A549 (cell line): Measurements from ENCODE around the gene DAB1. TPM values are rescaled to one million over a fixed set of nuclear protein-coding genes. Genes with fewer than 3 reads are reported as not detected.

Source experiments
- ATAC-seq, 2 experiments: fragments of 200-7000 bp in 1 of 2; fragments of >200 bp in 1 of 2; cut with Nextera tagmentation in 1 of 2; cut with Tn5 transposase in 1 of 2; 3 replicates each; pipeline versions ENCODE4 v1.8.0 to v1.9.1; 2018 to 2020; ENCODE audit warnings: mild to moderate bottlenecking in 1 of 2, moderate library complexity in 1 of 2
- CTCF ChIA-PET: fragments of 300-600 bp; sonication (Branson Sonifier 250); formaldehyde crosslinking; extraction: SDS; loops from one replicate; lab custom pipeline; 2021; ENCODE audit warnings: antibody characterized with exemption, inconsistent platforms; lab: Yijun Ruan, JAX
- POLR2A ChIA-PET: fragments of 350-600 bp; formaldehyde crosslinking; extraction: SDS; loops from one replicate; lab custom pipeline; 2021; ENCODE audit warnings: antibody characterized with exemption, inconsistent platforms; lab: Yijun Ruan, JAX
- DNase-seq, 2 experiments: peaks; one replicate each; pipeline versions ENCODE4 v3.0.0 to v3.0.0-alpha.2; 2011 to 2016; ENCODE audit warnings: low read depth in 1 of 2, low spot score in 1 of 2
- FAIRE-seq: peaks from 2 replicates; lab custom pipeline; 2011; peaks lifted over from hg19 to GRCh38; lab: Jason Lieb, UNC
- H3K27ac ChIP-seq, 2 experiments: fragments of >200 bp; sonication (Bioruptor Twin); formaldehyde crosslinking; 3 replicates each; pipeline ENCODE4 v1.5.1; 2016 to 2017
- H3K4me1 ChIP-seq: fragments of >200 bp; sonication (Bioruptor Twin); formaldehyde crosslinking; 3 replicates; pipeline ENCODE4 v1.6.1; 2016
- H3K4me2 ChIP-seq: fragments of >200 bp; sonication (Bioruptor Twin); formaldehyde crosslinking; 3 replicates; pipeline ENCODE4 v1.6.1; 2016
- H3K4me3 ChIP-seq: fragments of >200 bp; sonication (Bioruptor Twin); formaldehyde crosslinking; 3 replicates; pipeline ENCODE4 v1.5.1; 2016
- H3K9me3 ChIP-seq: fragments of >200 bp; sonication (Bioruptor Twin); formaldehyde crosslinking; 3 replicates; pipeline ENCODE4 v1.6.1; 2016
- BCL3 ChIP-seq: fragments of >200 bp; sonication (Bioruptor Twin); formaldehyde crosslinking; IDR thresholded peaks from 3 replicates; pipeline ENCODE4 v1.6.1; 2016
- CBX8 ChIP-seq: fragments of 200-600 bp; sonication (generic); IDR thresholded peaks from 2 replicates; pipeline ENCODE4 v1.6.1; 2016
- CEBPB ChIP-seq, 2 experiments: fragments of >200 bp in 1 of 2; sonication (Bioruptor Twin) in 1 of 2; formaldehyde crosslinking in 1 of 2; IDR thresholded peaks; 2 replicates each; pipeline ENCODE4 v1.6.1; 2012 to 2016
- EHF ChIP-seq: fragments of 250-450 bp; sonication (Bioruptor Pico); IDR thresholded peaks from 2 replicates; pipeline ENCODE4 v1.5.0; 2020; ENCODE audit warnings: mild to moderate bottlenecking
- EHMT2 ChIP-seq: fragments of 200-600 bp; sonication (generic); IDR thresholded peaks from 2 replicates; pipeline ENCODE4 v1.6.1; 2016; ENCODE audit warnings: antibody characterized with exemption, low read depth, mild to moderate bottlenecking, moderate library complexity
- EP300 ChIP-seq, 2 experiments: fragments of >200 bp; sonication (Bioruptor Twin); formaldehyde crosslinking; IDR thresholded peaks; 2 replicates in 1 of 2; 3 replicates in 1 of 2; pipeline ENCODE4 v1.6.1; 2016 to 2017
- ESRRA ChIP-seq: fragments of 150-350 bp; IDR thresholded peaks from 2 replicates; pipeline ENCODE4 v1.6.1; 2014; ENCODE audit warnings: mild to moderate bottlenecking, low read length, borderline replicate concordance
- FOSL2 ChIP-seq, 2 experiments: fragments of 450-650 bp in 1 of 2; fragments of >200 bp in 1 of 2; sonication (Bioruptor Twin) in 1 of 2; formaldehyde crosslinking; IDR thresholded peaks; 2 replicates each; pipeline versions ENCODE4 v1.5.0 to v1.6.1; 2016 to 2020; ENCODE audit warnings: mild to moderate bottlenecking in 1 of 2, moderate library complexity in 1 of 2
- FOXS1 ChIP-seq: fragments of 250-450 bp; sonication (Bioruptor Pico); IDR thresholded peaks from 2 replicates; pipeline ENCODE4 v1.5.0; 2020; ENCODE audit warnings: mild to moderate bottlenecking, moderate library complexity
- HDAC2 ChIP-seq: fragments of 200-600 bp; sonication (generic); IDR thresholded peaks from 2 replicates; pipeline ENCODE4 v1.6.1; 2016
- HEYL ChIP-seq: fragments of 250-450 bp; sonication (Bioruptor Pico); IDR thresholded peaks from 2 replicates; pipeline ENCODE4 v1.8.0; 2021; ENCODE audit warnings: mild to moderate bottlenecking, moderate library complexity
- HOXA7 ChIP-seq: fragments of 250-450 bp; sonication (Bioruptor Pico); IDR thresholded peaks from 2 replicates; pipeline ENCODE4 v1.5.0; 2020; ENCODE audit warnings: mild to moderate bottlenecking, moderate library complexity
- JUN ChIP-seq, 2 experiments: fragments of >200 bp; sonication (Bioruptor Twin); formaldehyde crosslinking; IDR thresholded peaks; 2 replicates in 1 of 2; 3 replicates in 1 of 2; pipeline ENCODE4 v1.6.1; 2016 to 2017
- JUNB ChIP-seq: fragments of >200 bp; sonication (Bioruptor Twin); formaldehyde crosslinking; IDR thresholded peaks from 2 replicates; pipeline ENCODE4 v1.6.1; 2016
- MAFK ChIP-seq: fragments of 450-650 bp; IDR thresholded peaks from 2 replicates; pipeline ENCODE4 v1.6.1; 2014; ENCODE audit not compliant: partially characterized antibody
- MAZ ChIP-seq: fragments of 150-350 bp; IDR thresholded peaks from 2 replicates; pipeline ENCODE4 v1.6.1; 2014; ENCODE audit warnings: antibody characterized with exemption, low read depth, low read length, borderline replicate concordance
- NFE2L2 ChIP-seq: fragments of 150-350 bp; conservative IDR thresholded peaks from 2 replicates; pipeline ENCODE4 v1.6.1; 2014; ENCODE audit warnings: low read length
- NPAS2 ChIP-seq: fragments of 250-450 bp; sonication (Bioruptor Pico); IDR thresholded peaks from 2 replicates; pipeline ENCODE4 v1.8.0; 2022; ENCODE audit warnings: mild to moderate bottlenecking, moderate library complexity, borderline replicate concordance
- POLR2A ChIP-seq: IDR thresholded peaks from 2 replicates; pipeline ENCODE4 v1.6.1; 2012; ENCODE audit warnings: mild to moderate bottlenecking, low read length
- RARB ChIP-seq: fragments of 250-450 bp; sonication (Bioruptor Pico); IDR thresholded peaks from 2 replicates; pipeline ENCODE4 v1.8.0; 2021; ENCODE audit warnings: mild to moderate bottlenecking, moderate library complexity
- RCOR1 ChIP-seq: fragments of 150-350 bp; IDR thresholded peaks from 2 replicates; pipeline ENCODE4 v1.6.1; 2014; ENCODE audit warnings: antibody characterized with exemption, low read length, low read depth
- REST ChIP-seq: fragments of 200-600 bp; sonication (generic); IDR thresholded peaks from 2 replicates; pipeline ENCODE4 v1.6.1; 2016; ENCODE audit warnings: antibody characterized with exemption, mild to moderate bottlenecking, moderate library complexity
- RNF2 ChIP-seq: fragments of 200-600 bp; sonication (generic); IDR thresholded peaks from 2 replicates; pipeline ENCODE4 v1.6.1; 2016; ENCODE audit warnings: low read depth, mild to moderate bottlenecking, antibody characterized with exemption, moderate library complexity, borderline replicate concordance
- SMC3 ChIP-seq: fragments of >200 bp; sonication (Bioruptor Twin); formaldehyde crosslinking; IDR thresholded peaks from 3 replicates; pipeline ENCODE4 v1.6.1; 2018; ENCODE audit warnings: inconsistent platforms
- TP53 ChIP-seq: fragments of 250-450 bp; sonication (Bioruptor Pico); IDR thresholded peaks from 2 replicates; pipeline ENCODE4 v1.5.0; 2021; ENCODE audit warnings: mild to moderate bottlenecking, moderate library complexity
- ZFP36 ChIP-seq: fragments of 450-650 bp; IDR thresholded peaks from 2 replicates; pipeline ENCODE4 v1.6.1; 2014; ENCODE audit warnings: borderline replicate concordance; ENCODE audit not compliant: partially characterized antibody
- WGBS: methylation state at CpG from one replicate; pipeline ENCODE4 v1.1.6; 2017; ENCODE audit errors: missing lambda C conversion rate; 5-methylcytosine and 5-hydroxymethylcytosine counted together
- polyA plus RNA-seq, 4 experiments: library from polyadenylated mRNA; depleted of rRNA in 3 of 4; stranded (reverse); fragments of >200 nt; fragmentation: RNase III in 1 of 4; extraction: RNeasy Plus Mini Kit Qiagen cat#74134 plus additional on column Dnase treatment in 1 of 4; gene quantifications; 2 replicates in 3 of 4; 3 replicates in 1 of 4; pipeline ENCODE4 v1.2.3, GENCODE V29; 2011 to 2017
- TF ChIP-seq, protein P1 (sequence below): IDR thresholded peaks from 2 replicates; pipeline ENCODE4 v1.6.1; 2012
- TF ChIP-seq, protein P2 (sequence below): fragments of 150-350 bp; IDR thresholded peaks from 2 replicates; pipeline ENCODE4 v1.6.1; 2014; ENCODE audit warnings: low read depth, mild to moderate bottlenecking, low read length

The DAB1 gene
- polyA plus RNA-seq, 2 of the 4 experiments (the other 2 are of a cell fraction) = not detected

GRCh38 chr1:57249511-57249910 lies 174.3 kb downstream of the DAB1 start:
- H3K27ac ChIP-seq = no peak overlapping the region
- H3K4me2 ChIP-seq = no peak overlapping the region
- no peak overlapping the region for H3K4me3 ChIP-seq
- POLR2A ChIA-PET = no interaction called here
- TF ChIP-seq SMC3 (no peak), HOXA7 (CRISPR knock-in tag) (no peak), BCL3 (no peak), ESRRA (no peak), REST (no peak), EHF (CRISPR knock-in tag) (no peak), EP300 (IDR thresholded peaks at IDR 0.05) (no peak), FOXS1 (no peak), NPAS2 (CRISPR knock-in tag) (no peak), NFE2L2 (no peak), RCOR1 (no peak), CBX8 (no peak), POLR2A (no peak), TP53 (CRISPR knock-in tag) (no peak), JUN (IDR thresholded peaks at IDR 0.05) (no peak), ZFP36 (no peak), RARB (CRISPR knock-in tag) (no peak), FOSL2 (IDR thresholded peaks at IDR 0.05) (no peak), FOSL2 (CRISPR knock-in tag; IDR thresholded peaks at IDR 0.05) (no peak)
- TF ChIP-seq, protein P1, sequence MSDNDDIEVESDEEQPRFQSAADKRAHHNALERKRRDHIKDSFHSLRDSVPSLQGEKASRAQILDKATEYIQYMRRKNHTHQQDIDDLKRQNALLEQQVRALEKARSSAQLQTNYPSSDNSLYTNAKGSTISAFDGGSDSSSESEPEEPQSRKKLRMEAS = no peak
- TF ChIP-seq, protein P2, sequence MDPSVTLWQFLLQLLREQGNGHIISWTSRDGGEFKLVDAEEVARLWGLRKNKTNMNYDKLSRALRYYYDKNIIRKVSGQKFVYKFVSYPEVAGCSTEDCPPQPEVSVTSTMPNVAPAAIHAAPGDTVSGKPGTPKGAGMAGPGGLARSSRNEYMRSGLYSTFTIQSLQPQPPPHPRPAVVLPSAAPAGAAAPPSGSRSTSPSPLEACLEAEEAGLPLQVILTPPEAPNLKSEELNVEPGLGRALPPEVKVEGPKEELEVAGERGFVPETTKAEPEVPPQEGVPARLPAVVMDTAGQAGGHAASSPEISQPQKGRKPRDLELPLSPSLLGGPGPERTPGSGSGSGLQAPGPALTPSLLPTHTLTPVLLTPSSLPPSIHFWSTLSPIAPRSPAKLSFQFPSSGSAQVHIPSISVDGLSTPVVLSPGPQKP = no peak
- FAIRE-seq = no peak
- no peak for ATAC-seq
- CTCF ChIA-PET = no interaction called here
- 4% methylated on average over 2 of the region's 2 CpGs for WGBS
- no peaks in the 10 kb centered on the region for H3K4me1 ChIP-seq
- DNase-seq = no peak
- H3K9me3 ChIP-seq = no peaks in the 10 kb centered on the region

DNA sequence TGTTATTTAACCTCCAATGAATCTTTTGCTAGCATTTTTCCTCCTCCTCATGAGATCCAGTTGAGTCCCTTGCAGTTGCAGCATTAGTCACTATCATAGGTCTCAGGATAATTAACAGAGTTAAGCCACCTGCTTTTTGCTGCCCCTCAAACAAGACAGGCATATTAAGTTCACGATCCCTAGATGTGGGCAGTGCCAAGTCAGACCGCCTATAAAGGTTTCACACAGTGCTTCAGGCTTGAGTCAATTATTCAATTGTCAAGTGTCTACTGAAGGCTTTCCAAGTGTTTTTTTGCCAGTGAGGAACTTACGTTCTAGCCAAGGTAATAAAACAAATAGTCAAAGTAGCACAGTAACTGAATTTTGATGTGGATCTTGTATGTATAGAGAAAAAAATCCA lies 175.0 kb downstream of the DAB1 start:
- H3K9me3 ChIP-seq = no peaks in the 10 kb centered on the region
- FAIRE-seq (no peak), ATAC-seq (no peak), DNase-seq (no peak)
- H3K4me1 ChIP-seq = no peaks in the 10 kb centered on the region
- H3K4me3 ChIP-seq = no peak overlapping the region
- CTCF ChIA-PET = no interaction called here
- H3K4me2 ChIP-seq = no peak overlapping the region
- POLR2A ChIA-PET = no interaction called here
- H3K27ac ChIP-seq = no peak overlapping the region
- no peak for TF ChIP-seq HEYL
- TF ChIP-seq MAFK = no peak
- TF ChIP-seq EHMT2 = no peak
- TF ChIP-seq RNF2 = no peak
- no peak for TF ChIP-seq JUNB
- TF ChIP-seq NFE2L2 = no peak
- TF ChIP-seq CEBPB (IDR thresholded peaks at IDR 0.05) = no peak
- no peak for TF ChIP-seq CBX8
- TF ChIP-seq SMC3 = no peak
- TF ChIP-seq ZFP36 = no peak
- no peak for TF ChIP-seq HDAC2
- TF ChIP-seq MAZ = no peak
- WGBS = 11% methylated on average over 2 of the region's 3 CpGs
